ENCODE data around the gene KRCC1.

GRCh38 chr2:88066543-88066942 lies 11.0 kb upstream of the KRCC1 start:
- TF ChIP-seq EP300 (conservative IDR thresholded peaks at IDR 0.05; ENCODE audit: poor library complexity, severe bottlenecking) = no peak
- TF ChIP-seq CTCF (IDR thresholded peaks at IDR 0.05; ENCODE audit: poor library complexity, severe bottlenecking) = no peak
- no peak for TF ChIP-seq EZH2 (IDR thresholded peaks at IDR 0.05; ENCODE audit: borderline replicate concordance, insufficient read depth, low read length, poor library complexity, severe bottlenecking)
- no peak for TF ChIP-seq REST (IDR thresholded peaks at IDR 0.05; ENCODE audit: borderline replicate concordance)
- no peak for TF ChIP-seq POLR2AphosphoS5 (IDR thresholded peaks at IDR 0.05)
- TF ChIP-seq SMC3 (conservative IDR thresholded peaks at IDR 0.05; ENCODE audit: poor library complexity) = no peak
- no peak for TF ChIP-seq RAD21 (conservative IDR thresholded peaks at IDR 0.05)
- TF ChIP-seq TAF1 (IDR thresholded peaks at IDR 0.05; ENCODE audit: low read depth) = no peak
- no peak for TF ChIP-seq MXI1 (conservative IDR thresholded peaks at IDR 0.05; ENCODE audit: poor library complexity, severe bottlenecking)
